ENCODE results near the gene KDM4C. TPM values are rescaled to one million over a fixed set of nuclear protein-coding genes. Genes with fewer than 3 reads are reported as not detected.

The KDM4C gene
- total and polyA plus RNA-seq, 2 of the 4 experiments (the other 2 are of a cell fraction): 11.8 to 23.8 TPM

- H2AK9ac ChIP-seq (replicated peaks; ENCODE audit: low read depth, low read length, poor library complexity): no peak overlapping the region
- ChIA-PET CTCF (no interaction called here), POLR2A (ENCODE audit: unreplicated experiment) (no interaction called here)
- no peaks in the 10 kb centered on the region for H4K20me1 ChIP-seq (ENCODE audit: insufficient read depth, low read length)
- H3K14ac ChIP-seq (replicated peaks; ENCODE audit: low read depth, low read length): no peak overlapping the region
- H2BK5ac ChIP-seq (ENCODE audit: low read depth, low read length, poor library complexity, severe bottlenecking): no peak overlapping the region
- no peak overlapping the region for H4K5ac ChIP-seq (ENCODE audit: low read depth, low read length)
- H3K23ac ChIP-seq (ENCODE audit: low read depth, low read length): no peak overlapping the region
- no peak overlapping the region for H3K9ac ChIP-seq (ENCODE audit: low read depth, low read length)
- H3K36me3 ChIP-seq (ENCODE audit: control insufficient read depth, insufficient read depth, low read length): no peaks in the 10 kb centered on the region
- H3K9me1 ChIP-seq (ENCODE audit: insufficient read depth, low read length): no peaks in the 10 kb centered on the region
- H2AFZ ChIP-seq (replicated peaks; ENCODE audit: low read length, poor library complexity): no peak overlapping the region
- H3K9me3 ChIP-seq (ENCODE audit: control insufficient read depth, insufficient read depth, low read length): no peaks in the 10 kb centered on the region
- H3K4me1 ChIP-seq (ENCODE audit: control insufficient read depth, insufficient read depth, low read length): no peaks in the 10 kb centered on the region
- BruUV-seq (replicated peaks): no TSS peak
- H3K27me3 ChIP-seq (ENCODE audit: control insufficient read depth, insufficient read depth, low read length): no peaks in the 10 kb centered on the region
- H3K56ac ChIP-seq (ENCODE audit: extremely low read depth, insufficient read depth, low read length): no peak overlapping the region
- H4K91ac ChIP-seq (ENCODE audit: insufficient read depth, low read depth, low read length): no peak overlapping the region
- no peak for ATAC-seq (ENCODE audit: low read depth)
- no peaks in the 10 kb centered on the region for H3K79me1 ChIP-seq (ENCODE audit: low read depth in 1 of 2, low read length in 2 of 2)
- in situ Hi-C loops (cut with MboI; ENCODE audit: low sequenced_read_pairs) (no loop called here), intact Hi-C loops (cut with micrococcal nuclease) (no loop called here), dilution Hi-C loops (cut with HindIII; ENCODE audit: low sequenced_read_pairs, unreplicated experiment) (no loop called here)
- no peak overlapping the region for H3K4me2 ChIP-seq (ENCODE audit: low read depth, low read length)
- no peak overlapping the region for H3K4me3 ChIP-seq (ENCODE audit: insufficient read depth, low read depth, low read length)
- no peak overlapping the region for H2AK5ac ChIP-seq (ENCODE audit: low read depth, low read length)
- H2BK15ac ChIP-seq (ENCODE audit: low read depth, low read length): no peak overlapping the region
- H2BK120ac ChIP-seq (ENCODE audit: low read depth, low read length): no peak overlapping the region
- WGBS, 2 experiments (ENCODE audit: extremely low coverage in 2 of 2, insufficient read length in 1 of 2): no CpG with 5 or more reads among the region's 4 CpGs
- no peak overlapping the region for H3K18ac ChIP-seq (ENCODE audit: low read depth, low read length)
- H3K27ac ChIP-seq (ENCODE audit: insufficient read depth, low read length): no peak overlapping the region
- no peak for DNase-seq
- no peak overlapping the region for H2BK20ac ChIP-seq (ENCODE audit: low read depth, low read length)
- no peak overlapping the region for H3K4ac ChIP-seq (ENCODE audit: low read depth, low read length)
- TF ChIP-seq BHLHE40 (IDR thresholded peaks at IDR 0.05; ENCODE audit: low read depth, low read length) (no peak), POLR2A (IDR thresholded peaks at IDR 0.05; ENCODE audit: low read depth, low read length) (no peak), SMC3 (IDR thresholded peaks at IDR 0.05; ENCODE audit: low read depth, low read length) (no peak), RAD21 (IDR thresholded peaks at IDR 0.05; ENCODE audit: low read length) (no peak), RCOR1 (IDR thresholded peaks at IDR 0.05; ENCODE audit: insufficient replicate concordance, low read length) (no peak), MAZ (IDR thresholded peaks at IDR 0.05; ENCODE audit: borderline replicate concordance, low read depth, low read length) (no peak), FOS (IDR thresholded peaks at IDR 0.05; ENCODE audit: low read depth, low read length) (no peak), CEBPB (IDR thresholded peaks at IDR 0.05; ENCODE audit: low read depth, low read length) (no peak), CHD1 (IDR thresholded peaks at IDR 0.05; ENCODE audit: low read depth, low read length) (no peak), RFX5 (IDR thresholded peaks at IDR 0.05; ENCODE audit: low read depth, low read length) (no peak), MXI1 (IDR thresholded peaks at IDR 0.05; ENCODE audit: borderline replicate concordance, low read depth, low read length) (no peak), NFE2L2 (IDR thresholded peaks at IDR 0.05; ENCODE audit: low read depth, low read length) (no peak), MAFK (IDR thresholded peaks at IDR 0.05; ENCODE audit: low read depth, low read length) (no peak)
- TF ChIP-seq, protein P1, sequence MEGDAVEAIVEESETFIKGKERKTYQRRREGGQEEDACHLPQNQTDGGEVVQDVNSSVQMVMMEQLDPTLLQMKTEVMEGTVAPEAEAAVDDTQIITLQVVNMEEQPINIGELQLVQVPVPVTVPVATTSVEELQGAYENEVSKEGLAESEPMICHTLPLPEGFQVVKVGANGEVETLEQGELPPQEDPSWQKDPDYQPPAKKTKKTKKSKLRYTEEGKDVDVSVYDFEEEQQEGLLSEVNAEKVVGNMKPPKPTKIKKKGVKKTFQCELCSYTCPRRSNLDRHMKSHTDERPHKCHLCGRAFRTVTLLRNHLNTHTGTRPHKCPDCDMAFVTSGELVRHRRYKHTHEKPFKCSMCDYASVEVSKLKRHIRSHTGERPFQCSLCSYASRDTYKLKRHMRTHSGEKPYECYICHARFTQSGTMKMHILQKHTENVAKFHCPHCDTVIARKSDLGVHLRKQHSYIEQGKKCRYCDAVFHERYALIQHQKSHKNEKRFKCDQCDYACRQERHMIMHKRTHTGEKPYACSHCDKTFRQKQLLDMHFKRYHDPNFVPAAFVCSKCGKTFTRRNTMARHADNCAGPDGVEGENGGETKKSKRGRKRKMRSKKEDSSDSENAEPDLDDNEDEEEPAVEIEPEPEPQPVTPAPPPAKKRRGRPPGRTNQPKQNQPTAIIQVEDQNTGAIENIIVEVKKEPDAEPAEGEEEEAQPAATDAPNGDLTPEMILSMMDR (conservative IDR thresholded peaks at IDR 0.05; ENCODE audit: low read depth, low read length): no peak
- TF ChIP-seq, protein P2, sequence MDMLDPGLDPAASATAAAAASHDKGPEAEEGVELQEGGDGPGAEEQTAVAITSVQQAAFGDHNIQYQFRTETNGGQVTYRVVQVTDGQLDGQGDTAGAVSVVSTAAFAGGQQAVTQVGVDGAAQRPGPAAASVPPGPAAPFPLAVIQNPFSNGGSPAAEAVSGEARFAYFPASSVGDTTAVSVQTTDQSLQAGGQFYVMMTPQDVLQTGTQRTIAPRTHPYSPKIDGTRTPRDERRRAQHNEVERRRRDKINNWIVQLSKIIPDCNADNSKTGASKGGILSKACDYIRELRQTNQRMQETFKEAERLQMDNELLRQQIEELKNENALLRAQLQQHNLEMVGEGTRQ (IDR thresholded peaks at IDR 0.05; ENCODE audit: low read depth, low read length): no peak
- TF ChIP-seq, protein P3, sequence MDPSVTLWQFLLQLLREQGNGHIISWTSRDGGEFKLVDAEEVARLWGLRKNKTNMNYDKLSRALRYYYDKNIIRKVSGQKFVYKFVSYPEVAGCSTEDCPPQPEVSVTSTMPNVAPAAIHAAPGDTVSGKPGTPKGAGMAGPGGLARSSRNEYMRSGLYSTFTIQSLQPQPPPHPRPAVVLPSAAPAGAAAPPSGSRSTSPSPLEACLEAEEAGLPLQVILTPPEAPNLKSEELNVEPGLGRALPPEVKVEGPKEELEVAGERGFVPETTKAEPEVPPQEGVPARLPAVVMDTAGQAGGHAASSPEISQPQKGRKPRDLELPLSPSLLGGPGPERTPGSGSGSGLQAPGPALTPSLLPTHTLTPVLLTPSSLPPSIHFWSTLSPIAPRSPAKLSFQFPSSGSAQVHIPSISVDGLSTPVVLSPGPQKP (IDR thresholded peaks at IDR 0.05; ENCODE audit: borderline replicate concordance, low read depth, low read length): no peak
- H4K8ac ChIP-seq (ENCODE audit: low read depth in 2 of 2, low read length in 2 of 2): no peak overlapping the region
Observed at GRCh38 chr9:7153134-7153533, 395.4 kb downstream of the KDM4C start.
